Neural progenitor cell (in vitro differentiated cells): ENCODE results near the gene LGMN. TPM values are rescaled to one million over a fixed set of nuclear protein-coding genes. Genes with fewer than 3 reads are reported as not detected.

Experiments used
- DNase-seq: peaks from one replicate; pipeline ENCODE4 v3.0.0-alpha.2; 2016; ENCODE audit warnings: low spot score
- H2AFZ ChIP-seq: fragments of 200-600 bp; sonication (generic); replicated peaks from 2 replicates; pipeline ENCODE4 v1.6.1; 2016; ENCODE audit warnings: antibody characterized with exemption
- H3F3A ChIP-seq: fragments of 200-600 bp; sonication (generic); 2 replicates; pipeline ENCODE4 v1.6.1; 2016; ENCODE audit warnings: antibody characterized with exemption, low read depth
- H3K27ac ChIP-seq: fragments of 200-600 bp; sonication (generic); 2 replicates; pipeline ENCODE4 v1.5.1; 2016; ENCODE audit warnings: mild to moderate bottlenecking
- H3K27me3 ChIP-seq: fragments of 200-600 bp; sonication (generic); 2 replicates; pipeline ENCODE4 v1.6.1; 2016; ENCODE audit warnings: mild to moderate bottlenecking, moderate library complexity
- H3K36me3 ChIP-seq: fragments of 200-600 bp; sonication (generic); 2 replicates; pipeline ENCODE4 v1.5.1; 2016
- H3K4me1 ChIP-seq: fragments of 200-600 bp; sonication (generic); 2 replicates; pipeline ENCODE4 v1.6.1; 2016; ENCODE audit warnings: mixed run types
- H3K4me2 ChIP-seq: fragments of 200-600 bp; sonication (generic); 2 replicates; pipeline ENCODE4 v1.6.1; 2016
- H3K4me3 ChIP-seq: fragments of 200-600 bp; sonication (generic); 2 replicates; pipeline ENCODE4 v1.5.1; 2016
- H3K79me2 ChIP-seq: fragments of 200-600 bp; sonication (generic); 2 replicates; pipeline ENCODE4 v1.6.1; 2016; ENCODE audit warnings: low read depth
- H3K9ac ChIP-seq: fragments of 200-600 bp; sonication (generic); 2 replicates; pipeline ENCODE4 v1.6.1; 2016
- H3K9me3 ChIP-seq: fragments of 200-600 bp; sonication (generic); 2 replicates; pipeline ENCODE4 v1.5.1; 2016; ENCODE audit warnings: low read depth
- H4K20me1 ChIP-seq: fragments of 200-600 bp; sonication (generic); 2 replicates; pipeline ENCODE4 v1.6.1; 2016; ENCODE audit warnings: low read depth
- H3K27ac Mint-ChIP-seq: 3 replicates; pipeline ENCODE4 v1.8.0; 2021; ENCODE audit warnings: mixed read lengths
- H3K27me3 Mint-ChIP-seq: 2 replicates; pipeline ENCODE4 v1.8.0; 2022; ENCODE audit warnings: low read depth, mild to moderate bottlenecking, inconsistent platforms, moderate library complexity, mixed read lengths; ENCODE audit not compliant: insufficient read depth
- H3K36me3 Mint-ChIP-seq: 3 replicates; pipeline ENCODE4 v1.8.0; 2021; ENCODE audit warnings: mixed read lengths
- H3K4me1 Mint-ChIP-seq: 3 replicates; pipeline ENCODE4 v1.8.0; 2021; ENCODE audit warnings: mixed read lengths
- H3K4me3 Mint-ChIP-seq: 3 replicates; pipeline ENCODE4 v1.8.0; 2021; ENCODE audit warnings: mild to moderate bottlenecking, moderate library complexity, mixed read lengths
- H3K9me3 Mint-ChIP-seq: 3 replicates; pipeline ENCODE4 v1.8.0; 2020; ENCODE audit warnings: mixed read lengths
- CTCF ChIP-seq: fragments of 200-600 bp; sonication (generic); IDR thresholded peaks from 2 replicates; pipeline ENCODE4 v1.5.1; 2017; ENCODE audit warnings: antibody characterized with exemption, mild to moderate bottlenecking
- EZH2 ChIP-seq: fragments of 200-600 bp; sonication (generic); IDR thresholded peaks from 2 replicates; pipeline ENCODE4 v1.6.1; 2017; ENCODE audit warnings: antibody characterized with exemption, mild to moderate bottlenecking, moderate library complexity
- EZH2phosphoT487 ChIP-seq: fragments of 200-600 bp; sonication (generic); IDR thresholded peaks from 2 replicates; pipeline ENCODE4 v1.6.1; 2017; ENCODE audit warnings: antibody characterized with exemption
- total RNA-seq: library from RNA; depleted of rRNA; stranded (reverse); fragments of >200 nt; gene quantifications from 2 replicates; pipeline ENCODE4 v1.2.3, GENCODE V29; 2015; ENCODE audit warnings: low replicate concordance

Gene LGMN
- total RNA-seq, 1 donor from 2014 or later, result 87.0 TPM

DNA sequence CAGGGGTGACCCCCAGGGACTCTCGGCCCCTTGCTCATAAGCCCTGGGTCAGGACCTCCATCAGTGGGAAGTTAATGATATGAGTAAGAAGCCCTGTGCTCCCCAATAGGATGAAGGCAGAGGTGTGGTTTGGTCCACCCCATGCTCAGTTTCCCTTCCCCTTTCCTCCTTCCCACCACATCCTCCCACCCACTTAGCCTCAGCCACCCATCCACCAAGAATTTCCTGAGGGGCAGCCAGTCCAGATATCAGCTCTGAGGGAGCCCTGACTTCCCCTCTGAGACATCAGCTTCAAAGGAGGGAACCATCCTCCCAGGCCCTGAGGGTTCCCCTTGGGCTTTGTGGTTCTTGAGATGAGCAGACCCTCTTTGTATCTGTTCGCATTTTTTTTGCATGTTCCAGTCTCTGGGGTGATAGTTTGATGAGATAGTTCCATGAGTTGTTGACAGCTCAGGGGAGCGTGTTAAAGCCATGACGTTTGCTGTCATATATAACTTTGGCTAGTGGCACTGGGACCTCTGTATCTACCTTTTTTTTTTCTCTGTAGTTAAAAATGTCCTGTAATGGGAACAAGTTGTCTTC lies 71.2 kb downstream of the LGMN start:
- TF ChIP-seq EZH2, result no peak
- Histone ChIP-seq H4K20me1 (no peaks in the 10 kb centered on the region), H3K27me3 (no peaks in the 10 kb centered on the region), H3K4me3 (no peak overlapping the region), H3K4me2 (no peak overlapping the region), H3F3A (no peaks in the 10 kb centered on the region), H2AFZ (no peak overlapping the region), H3K9me3 (no peaks in the 10 kb centered on the region), H3K27ac (no peak overlapping the region), H3K4me1 (no peaks in the 10 kb centered on the region), H3K79me2 (no peaks in the 10 kb centered on the region), H3K9ac (no peak overlapping the region), H3K36me3 (no peaks in the 10 kb centered on the region)
- Mint-ChIP-seq H3K4me3 (no peak overlapping the region), H3K27me3 (no peaks in the 10 kb centered on the region), H3K36me3 (peaks cover 2% of the 10 kb centered on the region), H3K4me1 (peaks cover 14% of the 10 kb centered on the region), H3K9me3 (no peaks in the 10 kb centered on the region), H3K27ac (no peak overlapping the region)
- no peak for DNase-seq

GRCh38 chr14:92676403-92677086 lies 71.9 kb downstream of the LGMN start:
- no peak overlapping the region for H3K4me3 Mint-ChIP-seq
- DNase-seq, result peak; percentile 24
- H3K9me3 Mint-ChIP-seq, result no peaks in the 10 kb centered on the region
- Histone ChIP-seq H2AFZ (no peak overlapping the region), H3K4me1 (no peaks in the 10 kb centered on the region), H3K9ac (no peak overlapping the region), H3K79me2 (no peaks in the 10 kb centered on the region), H3K36me3 (no peaks in the 10 kb centered on the region), H4K20me1 (no peaks in the 10 kb centered on the region), H3K9me3 (no peaks in the 10 kb centered on the region), H3F3A (no peaks in the 10 kb centered on the region), H3K4me2 (no peak overlapping the region), H3K4me3 (no peak overlapping the region), H3K27me3 (no peaks in the 10 kb centered on the region), H3K27ac (no peak overlapping the region)
- H3K27me3 Mint-ChIP-seq, result no peaks in the 10 kb centered on the region
- H3K4me1 Mint-ChIP-seq, result peaks cover 14% of the 10 kb centered on the region
- H3K27ac Mint-ChIP-seq, result no peak overlapping the region
- TF ChIP-seq EZH2 (no peak), CTCF (no peak), EZH2phosphoT487 (no peak)
- peaks cover 2% of the 10 kb centered on the region for H3K36me3 Mint-ChIP-seq

DNA sequence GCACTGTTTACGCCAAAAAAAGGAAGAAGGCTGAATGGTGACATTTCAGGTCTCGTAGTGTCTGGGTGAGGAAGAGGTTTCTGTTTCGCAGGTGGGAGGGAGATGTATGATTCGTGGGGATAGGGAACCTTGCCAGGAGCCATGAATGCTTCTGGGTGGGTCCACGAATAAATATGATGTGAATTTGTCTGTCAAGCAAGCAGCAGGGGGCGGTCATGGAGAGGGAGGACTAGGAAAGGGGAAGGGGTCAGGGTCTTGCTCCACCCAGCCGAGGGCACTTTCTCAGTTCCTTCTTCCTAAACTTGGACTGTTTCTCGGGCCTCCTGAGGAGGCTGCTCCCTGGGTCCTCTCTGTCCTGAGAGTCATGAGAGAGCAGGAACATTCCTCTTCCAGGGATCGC lies 72.5 kb downstream of the LGMN start:
- DNase-seq, result no peak
- TF ChIP-seq CTCF (no peak), EZH2phosphoT487 (no peak), EZH2 (no peak)
- Histone ChIP-seq H4K20me1 (no peaks in the 10 kb centered on the region), H3F3A (no peaks in the 10 kb centered on the region), H2AFZ (no peak overlapping the region), H3K4me1 (no peaks in the 10 kb centered on the region), H3K79me2 (no peaks in the 10 kb centered on the region), H3K27me3 (no peaks in the 10 kb centered on the region), H3K4me3 (no peak overlapping the region), H3K36me3 (no peaks in the 10 kb centered on the region), H3K9ac (no peak overlapping the region), H3K4me2 (no peak overlapping the region), H3K9me3 (no peaks in the 10 kb centered on the region), H3K27ac (no peak overlapping the region)
- peaks cover 2% of the 10 kb centered on the region for H3K36me3 Mint-ChIP-seq
- no peak overlapping the region for H3K4me3 Mint-ChIP-seq
- no peaks in the 10 kb centered on the region for H3K9me3 Mint-ChIP-seq
- H3K27me3 Mint-ChIP-seq, result no peaks in the 10 kb centered on the region
- peaks cover 11% of the 10 kb centered on the region for H3K4me1 Mint-ChIP-seq
- no peak overlapping the region for H3K27ac Mint-ChIP-seq

- Histone ChIP-seq H3F3A (no peaks in the 10 kb centered on the region), H3K9me3 (no peaks in the 10 kb centered on the region), H3K4me2 (no peak overlapping the region), H2AFZ (no peak overlapping the region), H3K27me3 (no peaks in the 10 kb centered on the region), H3K9ac (no peak overlapping the region), H3K4me1 (no peaks in the 10 kb centered on the region), H3K4me3 (no peak overlapping the region), H3K79me2 (no peaks in the 10 kb centered on the region), H4K20me1 (no peaks in the 10 kb centered on the region), H3K36me3 (no peaks in the 10 kb centered on the region), H3K27ac (no peak overlapping the region)
- Mint-ChIP-seq H3K36me3 (peaks cover 2% of the 10 kb centered on the region), H3K9me3 (no peaks in the 10 kb centered on the region), H3K27ac (no peak overlapping the region), H3K4me1 (peaks cover 11% of the 10 kb centered on the region), H3K27me3 (peaks cover 2% of the 10 kb centered on the region), H3K4me3 (no peak overlapping the region)
- no peak for DNase-seq
- TF ChIP-seq EZH2phosphoT487 (no peak), CTCF (no peak), EZH2 (no peak)
These were observed 73.0 kb downstream of the LGMN start for GRCh38 chr14:92675421-92675820.
